Keratinocyte (primary cell): ENCODE data around the gene MAPK14. TPM values are rescaled to one million over a fixed set of nuclear protein-coding genes. Genes with fewer than 3 reads are reported as not detected.

ENCODE experiments used
- DNase-seq: peaks from one replicate; pipeline ENCODE4 v3.0.0-alpha.2; 2011; ENCODE audit warnings: low read depth, missing footprints, low spot score
- FAIRE-seq: peaks from 2 replicates; lab custom pipeline; 2011; peaks lifted over from hg19 to GRCh38; lab: Jason Lieb, UNC
- H2AFZ ChIP-seq: 2 replicates; pipeline ENCODE4 v1.6.0; 2012; ENCODE audit warnings: low read length, control low read depth, inconsistent platforms; ENCODE audit not compliant: control insufficient read depth
- H3K27ac ChIP-seq: 2 replicates; pipeline ENCODE4 v1.5.1; 2011; ENCODE audit warnings: low read length; ENCODE audit not compliant: control insufficient read depth, insufficient read depth
- H3K27me3 ChIP-seq: 3 replicates; pipeline ENCODE4 v1.6.0; 2011; ENCODE audit warnings: low read length; ENCODE audit not compliant: control insufficient read depth, insufficient read depth; ENCODE audit errors: extremely low read depth
- H3K36me3 ChIP-seq, 2 experiments: 2 replicates in 1 of 2; 3 replicates in 1 of 2; pipeline ENCODE4 v1.5.1; 2011; ENCODE audit warnings: low read length in 2 of 2, mild to moderate bottlenecking in 1 of 2; ENCODE audit not compliant: control insufficient read depth in 2 of 2, insufficient read depth in 2 of 2; ENCODE audit errors: extremely low read depth in 1 of 2
- H3K4me1 ChIP-seq: 3 replicates; pipeline ENCODE4 v1.5.1; 2011; ENCODE audit warnings: low read length; ENCODE audit not compliant: control insufficient read depth, insufficient read depth; ENCODE audit errors: extremely low read depth
- H3K4me2 ChIP-seq: 3 replicates; pipeline ENCODE4 v1.6.0; 2011; ENCODE audit warnings: low read depth, low read length; ENCODE audit not compliant: control insufficient read depth, insufficient read depth; ENCODE audit errors: extremely low read depth
- H3K4me3 ChIP-seq, 3 experiments: fragments of 200-600 bp in 1 of 3; sonication (generic) in 1 of 3; 2 replicates in 2 of 3; 3 replicates in 1 of 3; pipeline ENCODE4 v1.5.1; 2011 to 2016; ENCODE audit warnings: low read length in 3 of 3, mild to moderate bottlenecking in 3 of 3, control low read depth in 2 of 3, inconsistent platforms in 1 of 3, low read depth in 1 of 3, mixed read lengths in 1 of 3, mixed run types in 1 of 3, moderate library complexity in 1 of 3; ENCODE audit not compliant: control insufficient read depth in 2 of 3, insufficient read depth in 2 of 3; ENCODE audit errors: extremely low read depth in 1 of 3
- H3K79me2 ChIP-seq: 2 replicates; pipeline ENCODE4 v1.6.0; 2012; ENCODE audit warnings: low read length; ENCODE audit not compliant: control insufficient read depth, insufficient read depth
- H3K9ac ChIP-seq: 3 replicates; pipeline ENCODE4 v1.6.0; 2011; ENCODE audit warnings: low read length; ENCODE audit not compliant: control insufficient read depth, insufficient read depth; ENCODE audit errors: extremely low read depth
- H3K9me1 ChIP-seq: 3 replicates; pipeline ENCODE4 v1.6.0; 2011; ENCODE audit warnings: low read length; ENCODE audit not compliant: control insufficient read depth, insufficient read depth; ENCODE audit errors: extremely low read depth
- H3K9me3 ChIP-seq: 2 replicates; pipeline ENCODE4 v1.5.1; 2012; ENCODE audit warnings: low read depth, low read length; ENCODE audit not compliant: control insufficient read depth
- H4K20me1 ChIP-seq: 3 replicates; pipeline ENCODE4 v1.6.0; 2011; ENCODE audit warnings: low read length; ENCODE audit not compliant: control insufficient read depth, insufficient read depth; ENCODE audit errors: extremely low read depth
- CTCF ChIP-seq, 3 experiments: IDR thresholded peaks in 1 of 3; conservative IDR thresholded peaks in 1 of 3; optimal IDR thresholded peaks in 1 of 3; 2 replicates in 2 of 3; 3 replicates in 1 of 3; pipeline versions ENCODE3 to v1.5.1; 2011; ENCODE audit warnings: low read length in 3 of 3, mild to moderate bottlenecking in 3 of 3, moderate library complexity in 2 of 3, control low read depth in 1 of 3, inconsistent platforms in 1 of 3; ENCODE audit not compliant: insufficient read depth in 2 of 3; ENCODE audit errors: extremely low read depth in 1 of 3
- EZH2 ChIP-seq: IDR thresholded peaks from one replicate; pipeline ENCODE4 v1.6.1; 2012; ENCODE audit warnings: inconsistent platforms, mild to moderate bottlenecking, low read length, moderate library complexity
- dilution Hi-C: fragments of 300-500 bp; cut with MboI; formaldehyde crosslinking; loops from one replicate; pipeline ENCODE4 v1.7.0; 2020; ENCODE audit warnings: low sequenced_read_pairs; ENCODE audit not compliant: extremely low pct_ligation_motif_present
- polyA plus RNA-seq, 5 experiments: library from polyadenylated mRNA; depleted of rRNA in 3 of 5; stranded (reverse) in 3 of 5; stranded (forward) in 1 of 5; unstranded in 1 of 5; fragments of >200 nt; gene quantifications; 1 replicate in 1 of 5; 2 replicates in 3 of 5; 3 replicates in 1 of 5; pipeline versions ENCODE4 v1.2.1 to v1.2.3, GENCODE V29; 2011 to 2012; ENCODE audit warnings: missing spikeins in 2 of 5, low read depth in 1 of 5, low replicate concordance in 1 of 5

MAPK14 gene
- polyA plus RNA-seq, 1 donor (not counting 4 experiments of a cell fraction or from before 2014, with no cell fraction given): 52.4 TPM

DNA sequence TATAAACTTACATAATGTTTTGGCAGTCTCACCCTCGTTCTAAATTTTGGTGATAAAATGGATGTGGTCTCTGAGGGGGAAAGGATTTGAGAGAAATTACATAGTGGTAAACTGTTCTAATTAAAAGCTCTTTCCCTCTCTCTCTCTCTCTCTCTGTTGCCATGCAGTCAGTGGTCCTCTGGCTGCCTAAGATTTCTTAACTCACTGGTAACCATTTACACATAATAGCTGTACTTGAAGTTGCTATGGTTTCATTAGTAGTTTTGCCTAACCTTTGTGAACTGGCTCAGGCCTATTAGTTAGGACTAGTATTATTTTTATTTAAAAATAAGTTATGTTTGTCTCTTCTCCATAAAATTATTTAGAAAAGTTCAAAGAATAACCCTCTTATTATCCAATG lies 42.0 kb downstream of the MAPK14 start:
- Histone ChIP-seq H3K9ac (no peak overlapping the region), H3K9me1 (no peaks in the 10 kb centered on the region), H3K27ac (no peak overlapping the region), H3K4me3 (no peak overlapping the region), H2AFZ (no peak overlapping the region), H3K27me3 (no peaks in the 10 kb centered on the region), H3K9me3 (no peaks in the 10 kb centered on the region), H4K20me1 (no peaks in the 10 kb centered on the region), H3K79me2 (peaks cover 71% of the 10 kb centered on the region), H3K4me1 (peaks cover 4% of the 10 kb centered on the region), H3K4me2 (no peak overlapping the region), H3K36me3 (peaks cover 2 to 4% of the 10 kb centered on the region in 2 experiments)
- FAIRE-seq: no peak
- DNase-seq: no peak
- dilution Hi-C loops: no loop called here
- no peak for TF ChIP-seq CTCF (optimal IDR thresholded peaks at IDR 0.05 in 1 of 3, IDR thresholded peaks at IDR 0.05 in 1 of 3, conservative IDR thresholded peaks at IDR 0.05 in 1 of 3; ENCODE audit: extremely low read depth in 1 of 3, insufficient read depth in 2 of 3, low read length in 3 of 3)
- no peak for TF ChIP-seq EZH2

DNA sequence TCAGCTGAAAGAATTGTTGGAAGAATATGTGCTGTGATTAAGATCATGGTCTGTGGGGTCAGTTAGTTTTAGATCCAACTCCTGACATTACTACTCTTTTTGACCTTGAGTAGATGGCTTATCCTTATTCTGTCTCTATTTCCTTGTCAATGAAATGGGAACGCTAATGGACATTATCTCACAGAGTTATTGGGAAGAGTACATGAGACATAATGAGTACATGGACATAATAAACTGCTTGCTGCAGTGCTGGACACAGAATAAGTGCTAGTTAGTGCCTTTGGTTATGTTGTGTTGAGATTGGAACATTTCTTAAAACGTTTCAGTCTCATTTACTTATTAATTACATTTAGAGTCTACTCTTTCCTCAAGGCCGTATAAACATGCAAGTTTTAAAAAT lies 42.6 kb downstream of the MAPK14 start:
- Histone ChIP-seq H3K36me3 (peaks cover 2 to 4% of the 10 kb centered on the region in 2 experiments), H3K27me3 (no peaks in the 10 kb centered on the region), H3K4me2 (no peak overlapping the region), H3K4me1 (peaks cover 4% of the 10 kb centered on the region), H4K20me1 (no peaks in the 10 kb centered on the region), H3K79me2 (peaks cover 64% of the 10 kb centered on the region), H3K9me1 (no peaks in the 10 kb centered on the region), H2AFZ (no peak overlapping the region), H3K9me3 (no peaks in the 10 kb centered on the region), H3K4me3 (no peak overlapping the region), H3K27ac (no peak overlapping the region), H3K9ac (no peak overlapping the region)
- DNase-seq (no peak), FAIRE-seq (no peak)
- TF ChIP-seq EZH2 (no peak), CTCF (optimal IDR thresholded peaks at IDR 0.05 in 1 of 3, IDR thresholded peaks at IDR 0.05 in 1 of 3, conservative IDR thresholded peaks at IDR 0.05 in 1 of 3; ENCODE audit: extremely low read depth in 1 of 3, insufficient read depth in 2 of 3, low read length in 3 of 3) (no peak)
- dilution Hi-C loops: no loop called here
